Measurements from ENCODE around the gene TANK. TPM values are rescaled to one million over a fixed set of nuclear protein-coding genes. Genes with fewer than 3 reads are reported as not detected.

TANK gene
- total RNA-seq, 1 donor from 2014 or later = 73.8 TPM

DNA sequence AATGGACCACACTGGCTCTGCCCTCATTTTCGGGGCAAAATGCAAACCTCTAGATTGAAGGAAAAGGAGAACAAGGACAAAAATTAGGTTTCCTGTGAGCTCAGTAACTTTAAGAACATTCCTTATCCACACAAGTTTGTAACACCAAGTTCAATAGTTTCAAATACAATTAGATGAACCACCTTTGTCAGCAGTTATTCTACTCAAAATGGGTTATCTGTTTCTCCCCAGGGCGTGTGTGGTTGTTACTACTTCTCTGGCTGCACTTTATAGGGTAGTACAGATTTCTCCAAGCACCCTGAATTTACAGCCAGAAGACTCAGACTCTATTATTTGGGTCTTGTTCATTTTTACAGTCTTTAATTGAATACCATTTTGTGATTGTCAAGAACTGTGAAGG lies 45.0 kb upstream of the TANK start:
- peaks cover 7% of the 10 kb centered on the region for H3K4me1 Mint-ChIP-seq (ENCODE audit: unreplicated experiment)
- H3K27ac Mint-ChIP-seq (ENCODE audit: unreplicated experiment) = no peak overlapping the region
- H3K4me3 Mint-ChIP-seq (ENCODE audit: unreplicated experiment) = no peak overlapping the region
- no peaks in the 10 kb centered on the region for H3K9me3 Mint-ChIP-seq (ENCODE audit: unreplicated experiment)
- TF ChIP-seq, protein P1, sequence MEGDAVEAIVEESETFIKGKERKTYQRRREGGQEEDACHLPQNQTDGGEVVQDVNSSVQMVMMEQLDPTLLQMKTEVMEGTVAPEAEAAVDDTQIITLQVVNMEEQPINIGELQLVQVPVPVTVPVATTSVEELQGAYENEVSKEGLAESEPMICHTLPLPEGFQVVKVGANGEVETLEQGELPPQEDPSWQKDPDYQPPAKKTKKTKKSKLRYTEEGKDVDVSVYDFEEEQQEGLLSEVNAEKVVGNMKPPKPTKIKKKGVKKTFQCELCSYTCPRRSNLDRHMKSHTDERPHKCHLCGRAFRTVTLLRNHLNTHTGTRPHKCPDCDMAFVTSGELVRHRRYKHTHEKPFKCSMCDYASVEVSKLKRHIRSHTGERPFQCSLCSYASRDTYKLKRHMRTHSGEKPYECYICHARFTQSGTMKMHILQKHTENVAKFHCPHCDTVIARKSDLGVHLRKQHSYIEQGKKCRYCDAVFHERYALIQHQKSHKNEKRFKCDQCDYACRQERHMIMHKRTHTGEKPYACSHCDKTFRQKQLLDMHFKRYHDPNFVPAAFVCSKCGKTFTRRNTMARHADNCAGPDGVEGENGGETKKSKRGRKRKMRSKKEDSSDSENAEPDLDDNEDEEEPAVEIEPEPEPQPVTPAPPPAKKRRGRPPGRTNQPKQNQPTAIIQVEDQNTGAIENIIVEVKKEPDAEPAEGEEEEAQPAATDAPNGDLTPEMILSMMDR (IDR thresholded peaks at IDR 0.05) = no peak
- DNase-seq (ENCODE audit: extremely low spot score, unreplicated experiment) = no peak
- no peaks in the 10 kb centered on the region for H3K27me3 Mint-ChIP-seq (ENCODE audit: unreplicated experiment)
- no peaks in the 10 kb centered on the region for H3K36me3 Mint-ChIP-seq (ENCODE audit: unreplicated experiment)

DNA sequence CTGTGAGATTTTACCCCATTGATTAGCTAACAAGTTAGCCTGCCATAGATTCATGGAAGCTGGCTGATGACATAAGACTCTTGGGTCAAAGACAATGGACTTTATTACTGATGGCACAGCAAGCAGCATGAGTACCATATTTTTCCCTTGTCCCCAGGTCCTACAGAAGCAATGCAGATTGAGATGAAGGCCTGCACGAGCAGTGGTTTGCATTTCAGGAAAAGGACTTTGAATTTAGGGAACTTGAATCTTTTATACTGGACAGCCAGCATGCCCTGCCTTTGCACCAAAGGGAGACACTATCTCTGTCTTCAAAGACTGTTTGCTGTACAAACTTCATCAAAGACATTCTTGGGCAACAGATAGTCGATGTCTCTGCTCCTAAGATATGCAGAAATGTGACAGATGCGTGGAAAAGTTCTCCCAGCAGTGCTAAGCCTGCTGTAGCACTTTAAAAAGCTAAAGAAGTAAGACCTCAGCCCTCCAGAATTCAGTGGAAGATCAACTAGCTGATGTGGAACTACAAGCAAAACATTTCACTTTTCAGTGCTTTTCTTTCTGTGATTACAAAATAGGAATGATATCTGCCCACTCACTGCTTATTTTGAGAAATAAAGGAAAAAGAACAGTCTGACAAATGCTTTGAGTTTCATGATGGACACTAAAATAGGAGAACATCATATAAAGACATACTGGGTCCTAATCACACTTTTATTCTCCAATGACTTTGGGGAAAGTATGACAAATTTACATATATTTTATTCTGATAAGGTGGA lies 44.4 kb upstream of the TANK start:
- no peak for DNase-seq (ENCODE audit: extremely low spot score, unreplicated experiment)
- TF ChIP-seq, protein P1 (IDR thresholded peaks at IDR 0.05) = no peak
- no peaks in the 10 kb centered on the region for H3K9me3 Mint-ChIP-seq (ENCODE audit: unreplicated experiment)
- no peak overlapping the region for H3K4me3 Mint-ChIP-seq (ENCODE audit: unreplicated experiment)
- no peaks in the 10 kb centered on the region for H3K27me3 Mint-ChIP-seq (ENCODE audit: unreplicated experiment)
- no peak overlapping the region for H3K27ac Mint-ChIP-seq (ENCODE audit: unreplicated experiment)
- no peaks in the 10 kb centered on the region for H3K36me3 Mint-ChIP-seq (ENCODE audit: unreplicated experiment)
- peaks cover 8% of the 10 kb centered on the region for H3K4me1 Mint-ChIP-seq (ENCODE audit: unreplicated experiment)

DNA sequence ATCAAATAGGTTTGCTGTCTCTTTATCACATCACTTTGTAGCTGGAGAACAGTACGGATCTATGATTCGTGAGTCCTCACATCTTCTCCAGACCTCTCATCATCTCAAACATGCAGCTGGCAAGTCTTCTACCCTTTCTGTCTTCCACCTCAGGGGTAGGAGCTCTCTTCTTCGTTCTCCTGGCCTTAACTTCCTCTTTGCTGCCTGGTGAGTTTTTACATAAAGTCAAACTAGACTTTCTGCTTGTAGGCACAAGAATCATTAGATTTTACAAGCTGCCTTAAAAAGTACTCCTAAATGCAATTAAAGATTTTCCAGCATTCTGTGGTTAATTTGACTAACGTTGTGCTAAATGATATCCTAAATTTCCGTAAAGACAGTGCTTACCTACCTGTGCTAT lies 43.7 kb upstream of the TANK start:
- DNase-seq (ENCODE audit: extremely low spot score, unreplicated experiment) = no peak
- H3K36me3 Mint-ChIP-seq (ENCODE audit: unreplicated experiment) = no peaks in the 10 kb centered on the region
- H3K27ac Mint-ChIP-seq (ENCODE audit: unreplicated experiment) = no peak overlapping the region
- H3K4me1 Mint-ChIP-seq (ENCODE audit: unreplicated experiment) = peaks cover 10% of the 10 kb centered on the region
- TF ChIP-seq, protein P1 (IDR thresholded peaks at IDR 0.05) = no peak
- H3K27me3 Mint-ChIP-seq (ENCODE audit: unreplicated experiment) = no peaks in the 10 kb centered on the region
- no peak overlapping the region for H3K4me3 Mint-ChIP-seq (ENCODE audit: unreplicated experiment)
- H3K9me3 Mint-ChIP-seq (ENCODE audit: unreplicated experiment) = no peaks in the 10 kb centered on the region

DNA sequence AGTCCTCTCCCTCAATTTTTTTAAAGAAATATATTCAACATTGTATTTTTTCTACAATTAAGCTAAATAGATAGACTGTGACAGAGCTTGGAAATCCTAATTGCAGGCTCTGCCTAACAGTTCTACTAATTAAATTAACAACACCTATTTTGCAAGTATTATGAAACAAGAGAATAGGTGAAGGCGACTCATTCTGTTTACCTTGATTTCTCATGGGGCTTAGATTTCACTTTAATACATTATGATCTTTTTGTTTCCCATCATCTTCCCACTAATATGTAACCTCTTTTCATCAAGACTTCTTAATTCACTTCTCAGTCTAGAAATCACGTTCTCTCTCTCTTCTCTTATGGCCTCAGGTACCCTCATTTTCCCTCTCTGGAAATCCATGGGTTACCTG lies 42.7 kb upstream of the TANK start:
- TF ChIP-seq, protein P1 (IDR thresholded peaks at IDR 0.05) = no peak
- Mint-ChIP-seq H3K36me3 (ENCODE audit: unreplicated experiment) (no peaks in the 10 kb centered on the region), H3K27me3 (ENCODE audit: unreplicated experiment) (no peaks in the 10 kb centered on the region), H3K4me1 (ENCODE audit: unreplicated experiment) (peaks cover 15% of the 10 kb centered on the region), H3K4me3 (ENCODE audit: unreplicated experiment) (no peak overlapping the region), H3K9me3 (ENCODE audit: unreplicated experiment) (no peaks in the 10 kb centered on the region), H3K27ac (ENCODE audit: unreplicated experiment) (no peak overlapping the region)
- DNase-seq (ENCODE audit: extremely low spot score, unreplicated experiment) = no peak

DNA sequence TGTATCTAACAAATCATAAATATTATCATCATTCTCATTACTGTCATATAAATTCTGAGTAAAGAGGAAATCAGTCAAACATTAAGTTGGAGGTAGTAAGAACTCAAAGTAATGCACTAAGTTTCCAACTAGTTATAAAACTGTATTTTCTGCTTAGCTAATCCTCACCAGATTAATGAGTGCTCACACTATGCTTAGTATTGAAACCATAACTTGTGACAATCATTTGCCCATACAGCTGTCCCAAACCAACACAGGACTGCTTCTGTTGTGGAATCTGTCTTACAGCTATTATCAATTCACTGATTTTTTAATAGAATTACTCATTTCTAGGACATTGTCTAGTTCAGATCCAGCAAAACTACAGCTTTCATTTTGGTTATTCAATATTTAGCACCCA lies 41.5 kb upstream of the TANK start:
- Mint-ChIP-seq H3K27ac (ENCODE audit: unreplicated experiment) (no peak overlapping the region), H3K9me3 (ENCODE audit: unreplicated experiment) (no peaks in the 10 kb centered on the region), H3K36me3 (ENCODE audit: unreplicated experiment) (no peaks in the 10 kb centered on the region), H3K4me3 (ENCODE audit: unreplicated experiment) (no peak overlapping the region), H3K4me1 (ENCODE audit: unreplicated experiment) (peaks cover 27% of the 10 kb centered on the region), H3K27me3 (ENCODE audit: unreplicated experiment) (no peaks in the 10 kb centered on the region)
- TF ChIP-seq, protein P1 (IDR thresholded peaks at IDR 0.05) = no peak
- DNase-seq (ENCODE audit: extremely low spot score, unreplicated experiment) = no peak
